ENCODE data around the gene BRMS1L. TPM values are rescaled to one million over a fixed set of nuclear protein-coding genes. Genes with fewer than 3 reads are reported as not detected.

BRMS1L gene
- total RNA-seq, 1 donor from 2014 or later: 3.7 TPM

DNA sequence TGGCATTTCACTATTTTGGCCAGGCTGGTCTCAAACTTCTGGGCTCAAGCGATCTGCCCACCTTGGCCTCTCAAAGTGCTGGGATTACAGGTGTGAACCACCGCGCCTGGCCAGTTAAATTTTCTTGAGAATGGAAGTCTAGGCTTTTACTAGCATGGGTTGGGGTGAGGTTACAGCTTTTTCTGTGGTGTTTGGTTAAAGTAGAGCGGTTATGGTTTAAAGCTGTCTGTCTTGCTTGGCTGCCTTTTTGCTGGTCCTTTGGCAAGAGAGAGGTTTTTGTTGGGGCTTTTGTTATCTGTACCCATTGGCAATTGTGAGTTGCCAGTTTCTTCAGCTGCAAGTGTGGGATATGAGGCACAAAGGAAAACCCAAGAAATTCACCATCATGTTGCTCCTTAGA lies 84.1 kb downstream of the BRMS1L start:
- no peak overlapping the region for H3K27ac Mint-ChIP-seq
- DNase-seq (no peak), ATAC-seq (ENCODE audit: low read depth) (no peak)
- peaks cover 8% of the 10 kb centered on the region for H3K27me3 Mint-ChIP-seq
- no peaks in the 10 kb centered on the region for H3K36me3 Mint-ChIP-seq (ENCODE audit: low read depth)
- TF ChIP-seq CTCF (IDR thresholded peaks at IDR 0.05): no peak
- no peak overlapping the region for H3K4me3 Mint-ChIP-seq
- H3K9me3 Mint-ChIP-seq: no peaks in the 10 kb centered on the region
- ChIA-PET POLR2A (no interaction called here), CTCF (no interaction called here)
- no peaks in the 10 kb centered on the region for H3K4me1 Mint-ChIP-seq
- intact Hi-C loops (cut with micrococcal nuclease): no loop called here

DNA sequence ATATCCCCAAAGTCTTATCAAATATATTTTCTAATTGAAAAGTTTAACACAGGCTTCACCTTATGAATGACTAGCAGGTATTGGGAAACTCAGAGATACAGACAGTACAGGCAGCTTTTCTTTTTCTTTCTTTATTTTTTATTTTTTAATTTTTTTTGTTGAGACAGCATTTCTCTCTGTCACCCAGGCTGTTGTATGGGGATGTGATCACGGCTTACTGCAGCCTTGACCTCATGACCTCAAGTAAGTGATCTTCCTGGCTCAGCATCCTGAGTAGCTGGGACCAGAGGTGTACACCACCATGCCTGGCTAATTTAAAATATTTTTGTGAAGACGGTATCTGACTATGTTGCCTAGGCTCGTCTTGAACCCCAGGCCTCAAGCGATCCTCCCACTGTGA lies 85.0 kb downstream of the BRMS1L start:
- no peaks in the 10 kb centered on the region for H3K9me3 Mint-ChIP-seq
- ChIA-PET POLR2A (no interaction called here), CTCF (no interaction called here)
- no peaks in the 10 kb centered on the region for H3K36me3 Mint-ChIP-seq (ENCODE audit: low read depth)
- intact Hi-C loops (cut with micrococcal nuclease): no loop called here
- H3K4me1 Mint-ChIP-seq: no peaks in the 10 kb centered on the region
- no peak for ATAC-seq (ENCODE audit: low read depth)
- no peak overlapping the region for H3K27ac Mint-ChIP-seq
- no peak for TF ChIP-seq CTCF (IDR thresholded peaks at IDR 0.05)
- DNase-seq: no peak
- no peak overlapping the region for H3K4me3 Mint-ChIP-seq
- H3K27me3 Mint-ChIP-seq: peaks cover 8% of the 10 kb centered on the region

GRCh38 chr14:35915185-35915584 lies 89.0 kb downstream of the BRMS1L start:
- Mint-ChIP-seq H3K4me3 (no peak overlapping the region), H3K27ac (no peak overlapping the region), H3K36me3 (ENCODE audit: low read depth) (no peaks in the 10 kb centered on the region), H3K27me3 (peaks cover 8% of the 10 kb centered on the region), H3K4me1 (no peaks in the 10 kb centered on the region), H3K9me3 (peaks cover 10% of the 10 kb centered on the region)
- intact Hi-C loops (cut with micrococcal nuclease): no loop called here
- CTCF ChIA-PET: no interaction called here
- POLR2A ChIA-PET: no interaction called here
- ATAC-seq (ENCODE audit: low read depth) (no peak), DNase-seq (no peak)
- TF ChIP-seq CTCF (IDR thresholded peaks at IDR 0.05): no peak

GRCh38 chr14:35915775-35916174 lies 89.6 kb downstream of the BRMS1L start:
- ATAC-seq (ENCODE audit: low read depth): no peak
- intact Hi-C loops (cut with micrococcal nuclease): no loop called here
- Mint-ChIP-seq H3K4me1 (no peaks in the 10 kb centered on the region), H3K27me3 (peaks cover 8% of the 10 kb centered on the region), H3K4me3 (no peak overlapping the region), H3K27ac (no peak overlapping the region), H3K36me3 (ENCODE audit: low read depth) (no peaks in the 10 kb centered on the region), H3K9me3 (peaks cover 13% of the 10 kb centered on the region)
- ChIA-PET POLR2A (no interaction called here), CTCF (no interaction called here)
- DNase-seq: no peak
- TF ChIP-seq CTCF (IDR thresholded peaks at IDR 0.05): no peak

Other genes starting within 250 kb of the BRMS1L start
- gene RALGAPA1, start 17.0 kb upstream of the BRMS1L start, total RNA-seq: 46.4 and 57.4 TPM in 2 replicates

Data from activated B cell treated with CpG ODN at 0.5 μM for 24 hours (primary cell).